ENCODE data around the gene RNASE4.
"Not testable (repeated sequence)": the region's sequence is repeated elsewhere in the genome, so short reads cannot be mapped to it uniquely, and the experiment has no call there.

RNASE4 gene

DNA sequence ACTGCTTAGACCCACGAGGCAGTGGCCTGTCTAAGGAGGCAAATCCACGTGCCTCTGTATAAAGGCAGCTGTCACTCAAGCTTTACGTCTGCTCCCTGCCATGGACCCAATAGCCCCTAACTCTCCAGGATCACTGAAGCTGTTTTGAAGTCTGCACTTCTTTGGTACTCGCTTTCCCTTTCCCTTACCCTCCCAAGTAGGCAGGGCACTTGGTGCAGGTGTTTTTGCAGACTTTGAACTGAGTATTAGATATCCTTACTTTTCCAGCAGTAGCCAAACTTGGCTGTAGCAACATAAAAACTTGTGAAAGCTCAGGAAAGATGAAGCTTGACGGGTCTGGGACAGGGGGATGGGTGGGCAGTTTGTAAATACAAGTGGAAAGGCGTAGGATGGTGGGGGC lies 25.0 kb upstream of the RNASE4 start:
- DNase-seq (ENCODE audit: low spot score): no peak
- TF ChIP-seq, protein P1, sequence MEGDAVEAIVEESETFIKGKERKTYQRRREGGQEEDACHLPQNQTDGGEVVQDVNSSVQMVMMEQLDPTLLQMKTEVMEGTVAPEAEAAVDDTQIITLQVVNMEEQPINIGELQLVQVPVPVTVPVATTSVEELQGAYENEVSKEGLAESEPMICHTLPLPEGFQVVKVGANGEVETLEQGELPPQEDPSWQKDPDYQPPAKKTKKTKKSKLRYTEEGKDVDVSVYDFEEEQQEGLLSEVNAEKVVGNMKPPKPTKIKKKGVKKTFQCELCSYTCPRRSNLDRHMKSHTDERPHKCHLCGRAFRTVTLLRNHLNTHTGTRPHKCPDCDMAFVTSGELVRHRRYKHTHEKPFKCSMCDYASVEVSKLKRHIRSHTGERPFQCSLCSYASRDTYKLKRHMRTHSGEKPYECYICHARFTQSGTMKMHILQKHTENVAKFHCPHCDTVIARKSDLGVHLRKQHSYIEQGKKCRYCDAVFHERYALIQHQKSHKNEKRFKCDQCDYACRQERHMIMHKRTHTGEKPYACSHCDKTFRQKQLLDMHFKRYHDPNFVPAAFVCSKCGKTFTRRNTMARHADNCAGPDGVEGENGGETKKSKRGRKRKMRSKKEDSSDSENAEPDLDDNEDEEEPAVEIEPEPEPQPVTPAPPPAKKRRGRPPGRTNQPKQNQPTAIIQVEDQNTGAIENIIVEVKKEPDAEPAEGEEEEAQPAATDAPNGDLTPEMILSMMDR (conservative IDR thresholded peaks at IDR 0.05; ENCODE audit: low read depth): no peak
- POLR2A ChIA-PET (ENCODE audit: low non-redundant PET): no interaction called here
- CTCF ChIA-PET: interaction anchor here (0.6 to 0.7 kb wide), 2 partner anchors 12 to 191 kb away, joined by 3 to 5 read pairs; no protein-coding TSS in a partner anchor
- H3K27ac ChIP-seq: no peak overlapping the region

DNA sequence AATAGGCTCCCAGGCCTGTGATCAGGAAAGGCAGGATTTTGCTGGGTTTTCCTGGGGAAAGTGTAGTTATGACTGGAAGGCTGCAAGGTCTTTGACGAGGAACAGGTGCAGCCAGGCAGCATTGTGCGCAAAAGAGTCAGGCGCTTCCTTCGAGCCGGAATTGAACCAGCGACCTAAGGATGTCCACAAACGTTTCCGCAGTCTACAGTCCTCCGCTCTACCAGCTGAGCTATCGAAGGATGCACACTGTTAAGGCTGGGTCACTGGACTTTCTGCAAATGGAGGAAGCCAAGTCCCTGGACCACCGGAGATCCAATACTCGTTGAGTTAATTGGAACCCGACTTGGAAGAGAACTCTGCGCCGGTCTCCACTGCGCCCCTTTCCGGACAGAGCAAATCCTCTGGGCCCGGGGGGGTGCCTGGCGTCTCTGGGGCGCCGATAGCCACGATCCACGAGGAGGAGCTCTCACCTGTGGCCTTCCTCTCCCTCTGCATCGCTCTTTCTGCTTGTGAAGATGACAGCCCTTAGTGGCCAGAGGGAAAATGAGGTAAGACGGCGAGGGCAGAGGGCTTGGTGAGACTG lies 24.5 kb upstream of the RNASE4 start:
- no peak overlapping the region for H3K27ac ChIP-seq
- POLR2A ChIA-PET (ENCODE audit: low non-redundant PET): no interaction called here
- TF ChIP-seq, protein P1 (conservative IDR thresholded peaks at IDR 0.05; ENCODE audit: low read depth): no peak
- CTCF ChIA-PET: interaction anchor here (0.5 to 0.7 kb wide), 3 partner anchors 13 to 191 kb away, joined by 3 to 5 read pairs (median 3); no protein-coding TSS in a partner anchor
- DNase-seq (ENCODE audit: low spot score): no peak

DNA sequence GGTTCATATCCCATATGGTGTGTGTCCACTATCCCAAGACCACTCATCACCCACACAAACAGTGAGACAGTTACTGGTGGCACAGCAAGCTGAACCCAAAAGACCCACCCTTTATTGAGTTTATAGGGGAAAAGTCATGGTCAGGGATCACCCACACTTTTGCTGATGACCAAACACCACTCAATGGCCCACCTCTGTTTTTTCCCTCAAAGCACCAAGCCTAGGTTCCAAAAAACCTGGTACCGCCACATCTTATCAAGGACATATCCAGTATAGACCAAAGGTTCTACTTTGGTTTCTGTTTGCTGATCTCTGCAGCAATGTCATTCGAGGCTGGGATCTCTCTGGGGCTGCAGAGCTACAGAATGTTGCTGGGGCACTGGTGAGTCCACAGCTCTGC lies 23.2 kb upstream of the RNASE4 start:
- H3K27ac ChIP-seq: no peak overlapping the region
- ChIA-PET CTCF (no interaction called here), POLR2A (ENCODE audit: low non-redundant PET) (no interaction called here)
- no peak for DNase-seq (ENCODE audit: low spot score)
- TF ChIP-seq, protein P1 (conservative IDR thresholded peaks at IDR 0.05; ENCODE audit: low read depth): no peak

DNA sequence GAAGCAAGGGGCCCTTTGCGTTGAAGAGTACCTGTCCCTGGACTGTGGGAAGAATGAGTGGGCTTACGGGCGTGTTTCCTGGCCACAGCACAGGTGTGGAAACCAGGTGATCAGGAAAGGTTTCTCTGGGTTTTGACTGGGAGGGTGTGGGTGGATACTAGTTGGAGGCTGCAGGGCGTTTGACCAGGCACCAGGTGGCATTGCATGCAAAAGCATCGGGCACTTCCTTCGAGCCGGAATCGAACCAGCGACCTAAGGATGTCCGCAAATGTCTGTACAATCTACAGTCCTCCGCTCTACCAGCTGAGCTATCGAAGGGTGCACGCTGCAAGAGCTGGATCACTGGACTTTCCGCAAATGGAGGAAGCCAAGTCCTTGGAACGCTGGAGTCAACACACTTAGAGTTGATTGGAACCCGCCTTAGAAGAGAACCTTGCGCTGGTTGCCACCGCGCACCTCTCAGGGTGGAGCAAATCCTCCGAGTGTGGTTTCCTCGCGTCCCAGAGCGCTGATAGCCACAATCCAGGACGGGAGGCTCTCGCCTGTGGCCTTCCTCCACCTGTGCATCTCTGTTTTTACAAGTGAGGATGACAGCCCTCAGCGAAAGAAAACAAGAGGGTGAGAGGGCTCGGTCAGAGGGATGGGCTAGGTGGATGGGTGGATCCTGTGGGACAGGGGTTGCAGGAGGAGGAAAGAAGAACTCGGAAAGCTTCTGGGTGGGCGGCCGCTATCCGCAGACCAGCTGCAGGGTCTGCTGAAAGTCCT lies 21.2 kb upstream of the RNASE4 start:
- ChIA-PET POLR2A (ENCODE audit: low non-redundant PET) (no interaction called here), CTCF (interaction anchor here (0.9 to 1.7 kb wide), 3 partner anchors 10 to 28 kb away, joined by 3 to 6 read pairs (median 4); no protein-coding TSS in a partner anchor)
- DNase-seq (ENCODE audit: low spot score): peak; percentile 64
- no peak overlapping the region for H3K27ac ChIP-seq
- TF ChIP-seq, protein P1 (conservative IDR thresholded peaks at IDR 0.05; ENCODE audit: low read depth): peak; percentile 29

DNA sequence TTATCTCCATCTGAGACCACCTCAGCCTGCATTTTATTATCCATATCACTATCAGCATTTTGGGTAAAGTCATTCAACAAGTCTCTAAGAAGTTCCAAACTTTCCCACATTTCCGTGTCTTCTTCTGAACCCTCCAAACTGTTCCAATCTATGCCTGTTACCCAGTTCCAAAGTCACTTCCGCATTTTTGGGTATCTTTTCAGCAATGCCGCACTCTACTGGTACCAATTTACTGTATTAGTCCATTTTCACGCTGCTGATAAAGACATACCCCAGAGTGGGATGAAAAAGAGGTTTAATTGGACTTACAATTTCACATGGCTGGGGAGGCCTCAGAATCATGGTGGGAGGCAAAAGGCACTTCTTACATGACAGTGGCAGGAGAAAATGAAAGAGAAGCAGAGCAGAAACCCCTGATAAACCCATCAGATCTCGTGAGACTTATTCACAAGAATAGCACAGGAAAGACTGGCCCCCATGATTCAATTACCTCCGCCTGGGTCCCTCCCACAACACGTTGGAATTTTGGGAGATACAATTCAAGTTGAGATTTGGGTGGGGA lies 17.9 kb upstream of the RNASE4 start:
- DNase-seq (ENCODE audit: low spot score); H3K27ac ChIP-seq; POLR2A ChIA-PET (ENCODE audit: low non-redundant PET); CTCF ChIA-PET: not testable (repeated sequence)

DNA sequence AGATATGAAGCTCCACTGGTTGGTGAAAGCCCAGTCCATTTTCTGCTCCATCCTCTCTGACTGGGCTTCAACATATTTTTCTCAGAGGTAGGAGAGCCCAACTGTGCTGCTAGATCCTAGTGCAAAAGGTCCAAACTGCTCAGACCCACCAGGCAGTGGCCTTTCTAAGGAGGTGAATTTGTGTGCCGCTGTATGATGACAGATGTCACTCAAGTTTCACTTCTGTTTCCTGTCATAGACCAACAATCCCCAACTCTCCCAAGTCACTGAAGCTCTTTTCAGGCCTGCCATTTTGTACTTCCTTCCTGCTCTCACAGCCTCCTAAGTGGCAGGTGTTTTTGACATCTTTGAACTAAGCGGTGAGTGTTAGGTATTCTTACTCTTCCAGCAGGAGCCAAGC lies 16.4 kb upstream of the RNASE4 start:
- H3K27ac ChIP-seq: no peak overlapping the region
- POLR2A ChIA-PET (ENCODE audit: low non-redundant PET): no interaction called here
- DNase-seq (ENCODE audit: low spot score): no peak
- CTCF ChIA-PET: no interaction called here
- TF ChIP-seq, protein P1 (conservative IDR thresholded peaks at IDR 0.05; ENCODE audit: low read depth): no peak

DNA sequence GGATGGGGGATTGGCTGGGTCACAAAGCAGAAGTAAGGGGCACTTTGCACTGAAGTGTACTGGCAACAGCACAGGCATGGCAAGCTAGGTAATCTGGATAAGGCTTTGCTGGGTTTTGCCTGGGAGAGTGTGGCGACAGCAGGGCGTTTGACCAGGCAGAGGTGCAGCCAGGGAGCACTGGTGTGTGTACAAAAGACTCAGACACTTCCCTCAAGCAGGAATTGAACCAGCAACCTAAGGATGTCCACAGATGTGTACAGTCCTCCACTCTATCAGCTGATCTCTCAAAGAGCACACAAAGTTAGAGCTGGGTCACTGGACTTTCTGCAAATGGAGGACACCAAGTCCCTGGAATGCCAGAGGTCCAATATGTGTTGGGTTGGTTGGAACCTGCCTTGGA lies 15.4 kb upstream of the RNASE4 start:
- ChIA-PET CTCF (no interaction called here), POLR2A (ENCODE audit: low non-redundant PET) (no interaction called here)
- no peak overlapping the region for H3K27ac ChIP-seq
- DNase-seq (ENCODE audit: low spot score): no peak
- TF ChIP-seq, protein P1 (conservative IDR thresholded peaks at IDR 0.05; ENCODE audit: low read depth): no peak

Measured in RWPE1 (cell line).